K562 (cell line): ENCODE measurements around the gene TCF3.

Experiments
- AFF1 ChIP-seq, 2 experiments: fragments of 450-650 bp; IDR thresholded peaks; 2 replicates each; pipeline ENCODE4 v1.6.1; 2018; ENCODE audit warnings: mild to moderate bottlenecking in 2 of 2, low read depth in 1 of 2; ENCODE audit not compliant: partially characterized antibody in 2 of 2
- CTCF ChIP-seq, 3 experiments: IDR thresholded peaks in 2 of 3; conservative IDR thresholded peaks in 1 of 3; 2 replicates each; pipeline ENCODE4 v1.5.1; 2011 to 2012; ENCODE audit warnings: low read length in 3 of 3, mild to moderate bottlenecking in 3 of 3, control low read depth in 2 of 3, improper control_type of control experiment in 1 of 3, inconsistent platforms in 1 of 3, low read depth in 1 of 3, mixed read lengths in 1 of 3, moderate library complexity in 1 of 3; ENCODE audit not compliant: insufficient read depth in 2 of 3
- HDGF ChIP-seq: fragments of 450-650 bp; IDR thresholded peaks from 2 replicates; pipeline ENCODE4 v1.6.1; 2016
- JUND ChIP-seq, 2 experiments: IDR thresholded peaks; 2 replicates in 1 of 2; 3 replicates in 1 of 2; pipeline ENCODE4 v1.6.1; 2011; ENCODE audit warnings: borderline replicate concordance in 2 of 2, low read depth in 2 of 2, low read length in 2 of 2, improper control_type of control experiment in 1 of 2, missing biosample characterization in 1 of 2, missing genetic modification characterization in 1 of 2, missing genetic modification reagents in 1 of 2
- POLR2AphosphoS5 ChIP-seq: IDR thresholded peaks from 2 replicates; pipeline ENCODE4 v1.6.1; 2011; ENCODE audit warnings: mild to moderate bottlenecking, low read depth, low read length, moderate library complexity; ENCODE audit not compliant: control insufficient read depth, insufficient read depth
- RBM22 ChIP-seq: fragments of 200-400 bp; formaldehyde crosslinking; IDR thresholded peaks from 2 replicates; pipeline ENCODE4 v1.6.1; 2018; ENCODE audit warnings: low read length, low read depth; ENCODE audit not compliant: poor library complexity, severe bottlenecking
- TEAD1 ChIP-seq, 2 experiments: fragments of 450-650 bp in 1 of 2; sonication (generic) in 1 of 2; formaldehyde crosslinking; IDR thresholded peaks; 2 replicates each; pipeline versions ENCODE4 v1.4.0 to v1.8.0; 2020 to 2022; ENCODE audit warnings: mild to moderate bottlenecking in 2 of 2, missing genetic modification reagents in 1 of 2
- TEAD2 ChIP-seq: fragments of 450-650 bp; IDR thresholded peaks from 2 replicates; pipeline ENCODE4 v1.6.1; 2016; ENCODE audit warnings: missing genetic modification characterization, control low read depth, missing compliant biosample characterization
- TRIM28 ChIP-seq: fragments of 450-650 bp; IDR thresholded peaks from 2 replicates; pipeline ENCODE4 v1.6.1; 2017
- USF2 ChIP-seq: sonication (generic); formaldehyde crosslinking; IDR thresholded peaks from 2 replicates; pipeline ENCODE4 v1.5.0; 2020; ENCODE audit warnings: missing genetic modification reagents
- ZNF274 ChIP-seq: IDR thresholded peaks from 2 replicates; pipeline ENCODE4 v1.6.1; 2011; ENCODE audit warnings: low read depth, mild to moderate bottlenecking, low read length, moderate library complexity, borderline replicate concordance
- TF ChIP-seq, protein P1 (sequence below): sonication (generic); formaldehyde crosslinking; IDR thresholded peaks from 2 replicates; pipeline ENCODE4 v1.4.0; 2020; ENCODE audit warnings: mild to moderate bottlenecking, missing genetic modification reagents

DNA sequence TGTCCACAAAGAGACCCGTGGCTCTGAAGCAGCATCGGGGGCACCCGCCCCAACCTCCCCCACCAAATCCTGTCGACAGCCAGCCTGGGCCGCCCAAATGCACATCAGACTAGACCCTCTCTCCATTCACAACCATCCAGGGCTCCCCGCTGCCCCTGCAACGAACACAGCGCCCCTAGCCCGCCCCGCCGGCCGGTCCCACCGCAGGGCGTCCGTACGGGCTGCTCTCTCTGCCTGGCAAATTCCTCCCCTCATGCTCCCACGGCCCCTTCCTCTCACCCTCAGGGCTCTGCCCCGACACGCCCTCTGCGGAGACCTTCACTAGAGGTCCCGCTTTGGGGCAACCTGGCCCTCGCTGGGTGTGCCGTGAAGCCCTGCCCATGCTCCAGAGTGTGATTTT lies 7.1 kb downstream of the TCF3 start:
- TF ChIP-seq AFF1 (IDR thresholded peaks at IDR 0.05; ENCODE audit: low read depth in 1 of 2, partially characterized antibody in 2 of 2), result no peak
- no peak for TF ChIP-seq TRIM28
- no peak for TF ChIP-seq RBM22
- no peak for TF ChIP-seq HDGF
- no peak for TF ChIP-seq ZNF274
- no peak for TF ChIP-seq JUND (IDR thresholded peaks at IDR 0.05; ENCODE audit: borderline replicate concordance, low read depth, low read length)
- TF ChIP-seq JUND (tag; IDR thresholded peaks at IDR 0.05; ENCODE audit: borderline replicate concordance, low read depth, low read length), result no peak
- TF ChIP-seq, protein P1, sequence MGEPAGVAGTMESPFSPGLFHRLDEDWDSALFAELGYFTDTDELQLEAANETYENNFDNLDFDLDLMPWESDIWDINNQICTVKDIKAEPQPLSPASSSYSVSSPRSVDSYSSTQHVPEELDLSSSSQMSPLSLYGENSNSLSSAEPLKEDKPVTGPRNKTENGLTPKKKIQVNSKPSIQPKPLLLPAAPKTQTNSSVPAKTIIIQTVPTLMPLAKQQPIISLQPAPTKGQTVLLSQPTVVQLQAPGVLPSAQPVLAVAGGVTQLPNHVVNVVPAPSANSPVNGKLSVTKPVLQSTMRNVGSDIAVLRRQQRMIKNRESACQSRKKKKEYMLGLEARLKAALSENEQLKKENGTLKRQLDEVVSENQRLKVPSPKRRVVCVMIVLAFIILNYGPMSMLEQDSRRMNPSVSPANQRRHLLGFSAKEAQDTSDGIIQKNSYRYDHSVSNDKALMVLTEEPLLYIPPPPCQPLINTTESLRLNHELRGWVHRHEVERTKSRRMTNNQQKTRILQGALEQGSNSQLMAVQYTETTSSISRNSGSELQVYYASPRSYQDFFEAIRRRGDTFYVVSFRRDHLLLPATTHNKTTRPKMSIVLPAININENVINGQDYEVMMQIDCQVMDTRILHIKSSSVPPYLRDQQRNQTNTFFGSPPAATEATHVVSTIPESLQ (CRISPR knock-in tag), result no peak
- TF ChIP-seq USF2, result no peak
- no peak for TF ChIP-seq CTCF (IDR thresholded peaks at IDR 0.05 in 2 of 3, conservative IDR thresholded peaks at IDR 0.05 in 1 of 3; ENCODE audit: insufficient read depth in 2 of 3, low read depth in 1 of 3, low read length in 3 of 3)
- TF ChIP-seq TEAD2 (tag), result no peak
- TF ChIP-seq TEAD1 (CRISPR knock-in tag; IDR thresholded peaks at IDR 0.05), result no peak
- no peak for TF ChIP-seq POLR2AphosphoS5
